Prostate gland (tissue), 2 donors: Measurements from ENCODE around the gene MCC. TPM values are rescaled to one million over a fixed set of nuclear protein-coding genes. Genes with fewer than 3 reads are reported as not detected.

ENCODE experiments used
- DNase-seq: peaks from one replicate; pipeline ENCODE4 v3.0.0-alpha.2; 2019; ENCODE audit warnings: low spot score
- H3K27ac ChIP-seq, 2 donors: fragments of 200-600 bp; sonication (generic); 2 replicates each; pipeline ENCODE4 v1.5.1; 2017 to 2019
- H3K27me3 ChIP-seq: fragments of 200-600 bp; sonication (generic); replicated peaks from 2 replicates; pipeline ENCODE4 v1.5.1; 2019; ENCODE audit not compliant: insufficient read depth
- H3K36me3 ChIP-seq, 2 donors: fragments of 200-600 bp; sonication (generic); 1 replicate in 1 of 2; 2 replicates in 1 of 2; pipeline versions ENCODE4 v1.5.1 to v1.8.1; 2017 to 2019
- H3K4me1 ChIP-seq: fragments of 200-600 bp; sonication (generic); replicated peaks from 2 replicates; pipeline ENCODE4 v1.5.1; 2019
- H3K4me3 ChIP-seq, 2 donors: fragments of 200-600 bp; sonication (generic); 2 replicates each; pipeline ENCODE4 v1.5.1; 2017 to 2019
- H3K9me3 ChIP-seq: fragments of 200-600 bp; sonication (generic); 2 replicates; pipeline ENCODE4 v1.5.1; 2017
- POLR2A ChIP-seq: fragments of 450-650 bp; IDR thresholded peaks from one replicate; pipeline ENCODE4 v1.6.1; 2016; ENCODE audit warnings: antibody characterized with exemption, mild to moderate bottlenecking
- POLR2AphosphoS5 ChIP-seq: sonication (generic); formaldehyde crosslinking; IDR thresholded peaks from one replicate; pipeline ENCODE4 v1.6.1; 2017; ENCODE audit warnings: antibody characterized with exemption
- WGBS: methylation state at CpG from one replicate; pipeline ENCODE4 v1.1.5; 2018; 5-methylcytosine and 5-hydroxymethylcytosine counted together
- intact Hi-C: fragments of 100-400 bp; cut with DNase I; formaldehyde crosslinking; loops from one replicate; pipeline ENCODE4 v1.14.2; 2022
- total RNA-seq, 2 donors: library from RNA; depleted of rRNA; stranded (reverse); fragments of >200 nt; gene quantifications; one replicate each; pipeline ENCODE4 v1.1.0, GENCODE V29; 2016
- TF ChIP-seq, protein P1 (sequence below), 4 experiments: fragments of 200-600 bp in 2 of 4; fragments of 450-650 bp in 2 of 4; sonication (generic) in 2 of 4; IDR thresholded peaks; 1 replicate in 3 of 4; 2 replicates in 1 of 4; pipeline ENCODE4 v1.5.1; 2016 to 2019; ENCODE audit warnings: antibody characterized with exemption in 4 of 4, mild to moderate bottlenecking in 2 of 4, moderate library complexity in 2 of 4

Gene MCC
- total RNA-seq, 2 donors from 2014 or later = 41.5 to 54.1 TPM

DNA sequence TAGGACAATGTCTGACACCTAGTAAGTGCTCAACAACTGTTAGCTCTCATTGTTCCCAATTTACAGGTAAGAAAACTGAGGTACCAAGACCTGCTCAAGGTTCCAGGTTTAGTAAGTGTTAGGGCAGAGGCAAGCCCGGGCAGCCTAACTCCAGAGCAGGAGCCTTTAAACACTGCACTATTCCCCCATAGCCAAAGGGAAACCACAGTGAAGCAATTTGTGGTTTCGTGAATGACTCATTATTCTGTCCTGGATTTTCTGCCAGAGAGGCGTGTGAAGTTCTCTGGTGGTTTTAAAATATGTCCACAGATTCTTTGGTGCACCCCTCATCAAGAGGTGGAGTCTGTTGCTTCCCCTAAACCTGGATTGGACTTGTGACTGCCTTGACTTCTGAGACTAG, 1.0 kb upstream of the MCC start:
- peak; percentile 71 for DNase-seq

DNA sequence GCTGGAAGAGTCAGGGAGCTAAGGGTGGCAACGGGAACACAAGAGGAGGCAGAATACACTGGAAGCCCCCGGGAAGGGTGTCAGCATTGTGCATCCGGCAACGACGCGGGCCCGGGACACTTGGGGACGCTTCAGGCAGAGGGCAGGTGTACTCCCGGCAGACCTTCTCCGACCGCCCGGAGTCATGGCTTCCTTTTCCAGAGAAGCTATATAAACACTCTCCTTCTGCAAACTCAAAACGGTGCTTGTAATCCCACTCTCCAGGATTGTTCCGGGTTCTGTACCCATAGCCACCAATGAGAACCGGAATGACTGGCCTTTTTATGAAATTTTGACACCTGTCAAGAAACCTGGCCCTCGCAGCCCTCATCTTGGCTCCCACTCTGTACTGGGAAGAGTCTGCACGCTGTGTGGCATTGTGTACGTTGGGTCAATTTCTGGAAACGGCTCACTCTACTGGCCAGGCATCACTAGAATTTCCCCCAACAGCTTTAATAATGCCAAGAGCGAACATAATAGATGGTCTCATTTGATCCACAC, 462 bp upstream of the MCC start:
- H3K27me3 ChIP-seq = no peaks in the 10 kb centered on the region
- no peak for TF ChIP-seq POLR2AphosphoS5
- TF ChIP-seq, protein P1, sequence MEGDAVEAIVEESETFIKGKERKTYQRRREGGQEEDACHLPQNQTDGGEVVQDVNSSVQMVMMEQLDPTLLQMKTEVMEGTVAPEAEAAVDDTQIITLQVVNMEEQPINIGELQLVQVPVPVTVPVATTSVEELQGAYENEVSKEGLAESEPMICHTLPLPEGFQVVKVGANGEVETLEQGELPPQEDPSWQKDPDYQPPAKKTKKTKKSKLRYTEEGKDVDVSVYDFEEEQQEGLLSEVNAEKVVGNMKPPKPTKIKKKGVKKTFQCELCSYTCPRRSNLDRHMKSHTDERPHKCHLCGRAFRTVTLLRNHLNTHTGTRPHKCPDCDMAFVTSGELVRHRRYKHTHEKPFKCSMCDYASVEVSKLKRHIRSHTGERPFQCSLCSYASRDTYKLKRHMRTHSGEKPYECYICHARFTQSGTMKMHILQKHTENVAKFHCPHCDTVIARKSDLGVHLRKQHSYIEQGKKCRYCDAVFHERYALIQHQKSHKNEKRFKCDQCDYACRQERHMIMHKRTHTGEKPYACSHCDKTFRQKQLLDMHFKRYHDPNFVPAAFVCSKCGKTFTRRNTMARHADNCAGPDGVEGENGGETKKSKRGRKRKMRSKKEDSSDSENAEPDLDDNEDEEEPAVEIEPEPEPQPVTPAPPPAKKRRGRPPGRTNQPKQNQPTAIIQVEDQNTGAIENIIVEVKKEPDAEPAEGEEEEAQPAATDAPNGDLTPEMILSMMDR (IDR thresholded peaks at IDR 0.05) = no peak
- TF ChIP-seq POLR2A = no peak
- 7% methylated on average over 20 of the region's 20 CpGs for WGBS

More for the DNA sequence above, 1.0 kb upstream of the MCC start:
- TF ChIP-seq POLR2A (no peak), POLR2AphosphoS5 (peak; percentile 72)
- TF ChIP-seq, protein P1 (IDR thresholded peaks at IDR 0.05) = no peak
- H3K27ac ChIP-seq = peak overlapping the region in 1 of 2 donors; percentile 79
- intact Hi-C loops = no loop called here
- H3K36me3 ChIP-seq = no peaks in the 10 kb centered on the region
- H3K4me1 ChIP-seq = no peaks in the 10 kb centered on the region
- no peaks in the 10 kb centered on the region for H3K27me3 ChIP-seq
- 16% methylated on average over 3 of the region's 3 CpGs for WGBS
- H3K9me3 ChIP-seq = no peaks in the 10 kb centered on the region
- peak overlapping the region in 1 of 2 donors; percentile 52 for H3K4me3 ChIP-seq

DNA sequence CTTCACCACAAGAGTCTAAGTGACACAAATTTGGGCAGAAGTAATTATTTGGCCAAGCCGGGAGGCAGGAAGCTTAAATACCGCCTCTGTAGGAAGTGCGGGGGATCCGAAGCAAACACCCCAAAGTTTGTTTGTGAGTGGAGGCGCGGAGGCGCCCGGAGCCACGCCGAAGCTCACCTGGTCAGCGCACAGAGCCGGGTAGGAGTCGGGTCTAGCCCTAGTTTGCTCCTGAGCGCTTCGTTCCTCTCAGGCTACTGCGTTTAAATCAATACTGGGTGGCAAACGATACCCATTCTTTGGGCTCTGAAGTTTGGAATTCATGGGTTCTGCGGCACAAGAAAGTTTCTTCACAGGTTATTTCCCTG, 855 bp downstream of the MCC start:
- peak overlapping the region; percentile 71 to 79 for H3K27ac ChIP-seq
- TF ChIP-seq POLR2AphosphoS5 (no peak), POLR2A (no peak)
- TF ChIP-seq, protein P1 (IDR thresholded peaks at IDR 0.05) = no peak
- H3K4me1 ChIP-seq = no peaks in the 10 kb centered on the region
- H3K36me3 ChIP-seq = no peaks in the 10 kb centered on the region
- H3K27me3 ChIP-seq = no peaks in the 10 kb centered on the region
- H3K9me3 ChIP-seq = no peaks in the 10 kb centered on the region
- DNase-seq = peak; percentile 43
- WGBS = 2% methylated on average over 18 of the region's 18 CpGs
- peak overlapping the region; percentile 52 to 54 for H3K4me3 ChIP-seq
- intact Hi-C loops = no loop called here

More for the DNA sequence above, 462 bp upstream of the MCC start:
- Histone ChIP-seq H3K36me3 (no peaks in the 10 kb centered on the region), H3K4me1 (no peaks in the 10 kb centered on the region), H3K9me3 (no peaks in the 10 kb centered on the region), H3K4me3 (peak overlapping the region; percentile 52 to 54), H3K27ac (peak overlapping the region; percentile 71 to 79)
- intact Hi-C loops = no loop called here
- no peak for DNase-seq

DNA sequence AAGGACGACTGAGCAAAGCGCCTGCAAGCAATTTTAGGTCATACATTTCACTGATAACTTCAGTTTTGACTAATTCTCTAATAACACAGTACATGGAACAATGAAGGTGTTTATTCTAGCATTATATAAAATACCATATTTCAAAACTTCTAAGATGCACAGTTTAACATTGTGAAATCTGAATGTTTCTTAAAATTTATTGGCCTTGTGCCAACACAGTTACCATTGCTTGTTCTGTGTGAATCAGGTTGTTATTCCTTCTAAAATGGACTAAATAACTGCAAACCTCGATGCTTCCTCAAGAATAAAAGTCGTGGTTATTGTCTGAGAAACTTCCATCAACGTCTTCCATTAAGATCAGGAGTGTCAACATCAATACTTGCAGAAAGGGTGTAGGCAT, 8.0 kb downstream of the MCC start:
- no peak overlapping the region for H3K4me3 ChIP-seq
- no peak overlapping the region for H3K27ac ChIP-seq
- no peaks in the 10 kb centered on the region for H3K36me3 ChIP-seq
- intact Hi-C loops = no loop called here
- TF ChIP-seq, protein P1 (IDR thresholded peaks at IDR 0.05) = no peak
- TF ChIP-seq POLR2AphosphoS5 (no peak), POLR2A (no peak)
- no peaks in the 10 kb centered on the region for H3K27me3 ChIP-seq
- H3K4me1 ChIP-seq = no peaks in the 10 kb centered on the region
- no peak for DNase-seq
- WGBS = 78% methylated on average over 5 of the region's 5 CpGs
- no peaks in the 10 kb centered on the region for H3K9me3 ChIP-seq

DNA sequence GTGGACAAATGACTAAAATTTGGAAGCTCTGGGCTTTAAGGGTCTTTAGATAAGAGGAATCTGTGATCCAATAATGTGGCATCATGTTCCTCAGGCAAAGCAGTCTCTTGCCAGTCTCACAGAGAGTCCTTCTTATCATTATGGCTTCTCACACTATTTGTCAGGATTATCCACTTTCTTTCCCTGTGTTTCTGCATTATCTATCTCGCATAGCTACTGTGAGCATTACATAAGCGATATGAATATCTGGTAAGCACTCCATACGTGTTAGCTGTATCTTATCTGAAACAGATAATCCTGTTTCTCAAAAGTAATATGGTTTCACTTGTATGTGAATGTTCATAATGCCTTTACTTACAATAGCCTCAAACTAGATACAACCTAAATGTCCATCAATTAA, 9.6 kb downstream of the MCC start:
- Histone ChIP-seq H3K27me3 (no peaks in the 10 kb centered on the region), H3K4me1 (no peaks in the 10 kb centered on the region), H3K36me3 (no peaks in the 10 kb centered on the region), H3K27ac (no peak overlapping the region), H3K9me3 (no peaks in the 10 kb centered on the region), H3K4me3 (no peak overlapping the region)
- intact Hi-C loops = no loop called here
- TF ChIP-seq POLR2A (no peak), POLR2AphosphoS5 (no peak)
- TF ChIP-seq, protein P1 (IDR thresholded peaks at IDR 0.05) = no peak
- no peak for DNase-seq
- WGBS = 77% methylated on average over 3 of the region's 3 CpGs
